OCI-LY3 (cell line): ENCODE measurements around the gene RUNX2.
"Not testable (repeated sequence)": the region's sequence is repeated elsewhere in the genome, so short reads cannot be mapped to it uniquely, and the experiment has no call there.

Experiments used
- H2AFZ ChIP-seq: fragments of 200-600, 300-600 bp; shearing (Covaris generic); 2 replicates; pipeline ENCODE4 v1.6.0; 2014; ENCODE audit warnings: antibody characterized with exemption, low read depth, low read length
- H3K27ac ChIP-seq: fragments of 200-600, 300-600 bp; sonication (generic); 2 replicates; pipeline ENCODE4 v1.5.1; 2014; ENCODE audit warnings: mild to moderate bottlenecking, low read length, moderate library complexity, mixed read lengths
- H3K27me3 ChIP-seq: fragments of 200-600, 300-600 bp; sonication (generic); 2 replicates; pipeline ENCODE4 v1.6.1; 2014; ENCODE audit warnings: low read depth, low read length, mixed read lengths
- H3K36me3 ChIP-seq: fragments of 200-600, 300-600 bp; sonication (generic); replicated peaks from 2 replicates; pipeline ENCODE3; 2014; ENCODE audit warnings: low read depth, low read length, mixed read lengths
- H3K4me1 ChIP-seq: fragments of 300-600, 200-600 bp; sonication (generic); 2 replicates; pipeline ENCODE4 v1.6.1; 2014; ENCODE audit warnings: low read length, mixed read lengths
- H3K4me2 ChIP-seq: fragments of 200-600, 300-600 bp; sonication (generic); 2 replicates; pipeline ENCODE4 v1.6.1; 2014; ENCODE audit warnings: low read length, mixed read lengths
- H3K4me3 ChIP-seq: fragments of 300-600, 200-600 bp; sonication (generic); 2 replicates; pipeline ENCODE4 v1.5.1; 2014; ENCODE audit warnings: antibody characterized with exemption, mild to moderate bottlenecking, low read length, moderate library complexity
- H3K79me2 ChIP-seq: fragments of 300-600, 200-600 bp; shearing (Covaris generic); 2 replicates; pipeline ENCODE4 v1.6.1; 2014; ENCODE audit warnings: mild to moderate bottlenecking, low read length, mixed read lengths
- H3K9ac ChIP-seq: fragments of 300-600, 200-600 bp; shearing (Covaris generic); 2 replicates; pipeline ENCODE4 v1.6.0; 2014; ENCODE audit warnings: mild to moderate bottlenecking, low read length, moderate library complexity
- H3K9me3 ChIP-seq: fragments of 200-600, 300-600 bp; shearing (Covaris generic); 2 replicates; pipeline ENCODE4 v1.6.1; 2014; ENCODE audit warnings: low read length, mixed read lengths; ENCODE audit not compliant: insufficient read depth
- H4K20me1 ChIP-seq: fragments of 200-600, 300-600 bp; sonication (generic); 2 replicates; pipeline ENCODE4 v1.6.1; 2016; ENCODE audit warnings: low read length, mixed read lengths; ENCODE audit not compliant: insufficient read depth
- EZH2phosphoT487 ChIP-seq: fragments of 200-600 bp; shearing (Covaris generic); IDR thresholded peaks from 2 replicates; pipeline ENCODE4 v1.6.1; 2018; ENCODE audit warnings: antibody characterized with exemption, mixed run types, low read depth
- TF ChIP-seq, protein P1 (sequence below): fragments of 200-600, 300-600 bp; sonication (generic); IDR thresholded peaks from 2 replicates; pipeline ENCODE4 v1.5.1; 2014; ENCODE audit warnings: antibody characterized with exemption, low read length, low read depth

RUNX2 gene

DNA sequence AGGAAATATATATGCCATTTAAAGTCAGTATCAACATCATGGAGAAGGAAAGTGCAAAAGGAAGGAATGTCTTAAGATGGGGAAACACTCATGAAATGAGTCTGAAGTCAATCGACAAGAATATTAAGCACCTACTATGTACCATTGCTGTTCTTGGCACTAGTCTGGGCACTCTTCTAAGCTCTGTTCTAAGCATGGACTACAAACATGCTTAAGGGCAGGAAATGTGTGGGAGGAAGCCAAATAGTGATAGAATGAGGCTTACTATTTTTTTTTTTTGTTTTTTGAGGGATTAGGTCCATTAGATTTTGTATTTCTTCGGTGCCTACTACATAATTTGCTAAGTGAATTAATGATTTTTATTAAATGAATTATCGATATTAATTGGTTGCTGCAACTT, 133.4 kb downstream of the RUNX2 start:
- H3K27me3 ChIP-seq = peaks cover 85% of the 10 kb centered on the region
- no peaks in the 10 kb centered on the region for H3K9me3 ChIP-seq
- H4K20me1 ChIP-seq = peaks cover 4% of the 10 kb centered on the region; the same call in 1 of the 2 replicates
- H3K4me2 ChIP-seq = no peak overlapping the region
- peaks cover 14% of the 10 kb centered on the region for H3K4me1 ChIP-seq
- H3K4me3 ChIP-seq = no peak overlapping the region
- H3K79me2 ChIP-seq = no peaks in the 10 kb centered on the region
- H3K9ac ChIP-seq = no peak overlapping the region
- H2AFZ ChIP-seq = no peak overlapping the region
- no peak overlapping the region for H3K27ac ChIP-seq
- TF ChIP-seq EZH2phosphoT487 = no peak
- TF ChIP-seq, protein P1, sequence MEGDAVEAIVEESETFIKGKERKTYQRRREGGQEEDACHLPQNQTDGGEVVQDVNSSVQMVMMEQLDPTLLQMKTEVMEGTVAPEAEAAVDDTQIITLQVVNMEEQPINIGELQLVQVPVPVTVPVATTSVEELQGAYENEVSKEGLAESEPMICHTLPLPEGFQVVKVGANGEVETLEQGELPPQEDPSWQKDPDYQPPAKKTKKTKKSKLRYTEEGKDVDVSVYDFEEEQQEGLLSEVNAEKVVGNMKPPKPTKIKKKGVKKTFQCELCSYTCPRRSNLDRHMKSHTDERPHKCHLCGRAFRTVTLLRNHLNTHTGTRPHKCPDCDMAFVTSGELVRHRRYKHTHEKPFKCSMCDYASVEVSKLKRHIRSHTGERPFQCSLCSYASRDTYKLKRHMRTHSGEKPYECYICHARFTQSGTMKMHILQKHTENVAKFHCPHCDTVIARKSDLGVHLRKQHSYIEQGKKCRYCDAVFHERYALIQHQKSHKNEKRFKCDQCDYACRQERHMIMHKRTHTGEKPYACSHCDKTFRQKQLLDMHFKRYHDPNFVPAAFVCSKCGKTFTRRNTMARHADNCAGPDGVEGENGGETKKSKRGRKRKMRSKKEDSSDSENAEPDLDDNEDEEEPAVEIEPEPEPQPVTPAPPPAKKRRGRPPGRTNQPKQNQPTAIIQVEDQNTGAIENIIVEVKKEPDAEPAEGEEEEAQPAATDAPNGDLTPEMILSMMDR = no peak
- H3K36me3 ChIP-seq = no peaks in the 10 kb centered on the region

DNA sequence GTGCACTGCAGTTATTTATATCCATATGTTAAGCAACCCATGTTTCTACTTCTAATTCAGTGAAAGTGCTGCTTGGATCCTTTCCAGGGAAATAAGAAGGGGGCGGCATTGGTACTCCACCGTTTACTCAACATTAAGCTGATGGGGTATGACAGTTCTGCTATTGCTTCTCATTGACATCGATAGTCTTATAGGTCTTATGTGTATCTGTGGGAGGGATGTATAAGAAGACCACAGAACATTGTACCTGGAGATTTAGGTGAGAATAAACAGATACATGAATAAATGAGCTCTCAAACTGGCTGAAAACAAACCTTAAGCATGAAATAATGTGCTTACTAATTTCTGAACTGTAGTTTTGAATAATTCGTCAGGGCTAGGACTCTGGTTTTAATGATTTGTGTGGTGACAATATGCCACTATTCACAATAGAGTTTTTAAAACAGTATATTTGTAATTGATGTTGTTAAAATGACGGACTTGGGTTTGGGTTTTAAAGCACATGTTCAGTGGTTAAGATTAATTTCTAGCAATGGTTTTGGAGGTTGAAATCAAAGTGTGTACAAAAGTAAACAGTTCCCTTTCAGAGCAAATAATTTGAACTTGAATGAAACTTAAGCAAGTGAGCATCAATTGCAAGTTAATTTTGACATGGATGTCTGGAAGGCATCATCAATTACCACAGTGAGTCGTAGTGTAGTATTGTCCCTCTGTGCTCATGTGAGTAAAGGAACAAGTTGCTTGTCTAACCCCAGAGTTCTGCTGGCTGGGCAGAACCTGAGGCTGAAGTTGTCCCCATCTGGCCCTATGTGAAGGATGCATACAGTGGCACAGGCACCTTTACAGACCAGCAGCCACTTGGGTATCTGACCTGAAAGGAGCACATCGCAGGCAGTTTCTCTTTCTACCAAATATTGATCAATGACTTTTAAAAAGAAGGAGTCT, 134.3 kb downstream of the RUNX2 start:
- Histone ChIP-seq H3K9me3 (no peaks in the 10 kb centered on the region), H3K4me3 (no peak overlapping the region), H3K27me3 (peaks cover 81% of the 10 kb centered on the region), H4K20me1 (peaks cover 4% of the 10 kb centered on the region; the same call in 1 of the 2 replicates), H2AFZ (no peak overlapping the region), H3K36me3 (no peaks in the 10 kb centered on the region), H3K4me1 (peaks cover 14% of the 10 kb centered on the region), H3K79me2 (no peaks in the 10 kb centered on the region), H3K27ac (no peak overlapping the region), H3K4me2 (peak overlapping the region; percentile 30), H3K9ac (no peak overlapping the region)
- TF ChIP-seq, protein P1 = no peak
- 0 out of 2 replicates have a peak, but pooled peaks have one; percentile 21 for TF ChIP-seq EZH2phosphoT487

GRCh38 chr6:45464685-45465084, 136.6 kb downstream of the RUNX2 start:
- H3K27me3 ChIP-seq = peaks cover 81% of the 10 kb centered on the region
- no peaks in the 10 kb centered on the region for H3K36me3 ChIP-seq
- no peaks in the 10 kb centered on the region for H3K79me2 ChIP-seq
- no peak overlapping the region for H3K27ac ChIP-seq
- H3K4me3 ChIP-seq = no peak overlapping the region
- no peaks in the 10 kb centered on the region for H3K9me3 ChIP-seq
- no peak overlapping the region for H3K9ac ChIP-seq
- TF ChIP-seq, protein P1 = no peak
- TF ChIP-seq EZH2phosphoT487 = no peak
- no peak overlapping the region for H2AFZ ChIP-seq
- H3K4me2 ChIP-seq = no peak overlapping the region
- H4K20me1 ChIP-seq = peaks cover 4% of the 10 kb centered on the region; the same call in 1 of the 2 replicates
- peaks cover 14% of the 10 kb centered on the region for H3K4me1 ChIP-seq

DNA sequence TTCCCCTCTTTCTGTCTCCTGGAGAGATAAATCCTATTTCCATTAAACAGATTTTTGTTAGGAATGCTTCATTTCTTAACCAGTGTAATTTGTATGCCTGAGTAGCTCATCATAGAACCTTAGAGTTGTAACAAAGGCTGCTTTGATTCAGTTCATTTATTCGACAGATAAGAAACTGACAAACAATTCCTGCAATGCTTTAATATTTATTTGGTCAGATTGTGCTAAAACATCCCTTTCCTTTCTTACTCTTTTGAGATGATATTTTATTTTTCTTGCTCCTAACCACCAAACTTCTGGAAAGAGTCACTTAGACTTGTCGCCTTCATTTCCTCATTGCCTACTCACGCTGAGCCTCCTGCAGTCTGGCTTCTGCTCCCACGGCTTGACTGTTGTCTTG, 138.6 kb downstream of the RUNX2 start:
- TF ChIP-seq EZH2phosphoT487 = no peak
- TF ChIP-seq, protein P1 = no peak
- Histone ChIP-seq H2AFZ (no peak overlapping the region), H3K79me2 (no peaks in the 10 kb centered on the region), H3K27ac (no peak overlapping the region), H3K36me3 (no peaks in the 10 kb centered on the region), H3K9me3 (no peaks in the 10 kb centered on the region), H3K9ac (no peak overlapping the region), H3K4me3 (no peak overlapping the region), H3K4me2 (no peak overlapping the region), H4K20me1 (no peaks in the 10 kb centered on the region), H3K27me3 (peaks cover 79% of the 10 kb centered on the region), H3K4me1 (peaks cover 13% of the 10 kb centered on the region)

- H3K27me3 ChIP-seq = peaks cover 75% of the 10 kb centered on the region
- not testable (repeated sequence) for H3K4me3 ChIP-seq, H4K20me1 ChIP-seq, H3K79me2 ChIP-seq, H2AFZ ChIP-seq, H3K4me1 ChIP-seq, H3K36me3 ChIP-seq, H3K9ac ChIP-seq, H3K9me3 ChIP-seq, H3K4me2 ChIP-seq, H3K27ac ChIP-seq
Observed at GRCh38 chr6:45467417-45467816, 139.3 kb downstream of the RUNX2 start.
